Nucleus accumbens (tissue), 56 donors: Measurements from ENCODE around the gene LEMD1.
A peak's percentile ranks its signal among the peaks of the same experiment; 100 is the strongest.
"Not testable (repeated sequence)": the region's sequence is repeated elsewhere in the genome, so short reads cannot be mapped to it uniquely, and the experiment has no call there.

Experiments used
- DNase-seq, 56 donors: peaks; one replicate each; lab custom pipeline; 2025; lab: John Stamatoyannopoulos, UW

LEMD1 gene

GRCh38 chr1:205447457-205448341 is 25.8 kb upstream of the LEMD1 start:
- DNase-seq, result no peak

GRCh38 chr1:205446828-205447227 is 25.0 kb upstream of the LEMD1 start:
- DNase-seq, result no peak

- DNase-seq, result no peak
Measured at GRCh38 chr1:205445646-205445935, 23.7 kb upstream of the LEMD1 start.

GRCh38 chr1:205444931-205445645 is 23.2 kb upstream of the LEMD1 start:
- peak in 52 of 56 donors; percentile 17 to 88 (median 58) for DNase-seq

GRCh38 chr1:205444300-205444930 is 22.6 kb upstream of the LEMD1 start:
- DNase-seq, result no peak

- no peak for DNase-seq
Measured at GRCh38 chr1:205443585-205444299, 21.9 kb upstream of the LEMD1 start.

GRCh38 chr1:205442051-205442725 is 20.3 kb upstream of the LEMD1 start:
- no peak for DNase-seq

- DNase-seq, result no peak
Measured at GRCh38 chr1:205441716-205442050, 19.8 kb upstream of the LEMD1 start.

GRCh38 chr1:205441318-205441633 is 19.4 kb upstream of the LEMD1 start:
- no peak for DNase-seq

- peak in 5 of 56 donors; percentile 18 to 48 (median 23) for DNase-seq
Measured at GRCh38 chr1:205440476-205441317, 18.8 kb upstream of the LEMD1 start.

GRCh38 chr1:205440121-205440475 is 18.2 kb upstream of the LEMD1 start:
- DNase-seq, result no peak

GRCh38 chr1:205438213-205439158 is 16.6 kb upstream of the LEMD1 start:
- DNase-seq, result peak in 48 of 56 donors; percentile 11 to 85 (median 48)

- no peak for DNase-seq
Measured at GRCh38 chr1:205437570-205437969, 15.7 kb upstream of the LEMD1 start.

GRCh38 chr1:205436776-205437410 is 15.0 kb upstream of the LEMD1 start:
- no peak for DNase-seq

GRCh38 chr1:205435578-205436573 is 14.0 kb upstream of the LEMD1 start:
- peak in 26 of 56 donors; percentile 13 to 77 (median 34) for DNase-seq

GRCh38 chr1:205434738-205435137 is 12.9 kb upstream of the LEMD1 start:
- no peak for DNase-seq

GRCh38 chr1:205432692-205433091 is 10.8 kb upstream of the LEMD1 start:
- DNase-seq, result not testable (repeated sequence)
